Fibroblast of lung (primary cell): ENCODE data around the gene KLHL29. TPM values are rescaled to one million over a fixed set of nuclear protein-coding genes. Genes with fewer than 3 reads are reported as not detected.

Source experiments
- DNase-seq, 2 donors: peaks; one replicate each; pipeline versions ENCODE4 v3.0.0 to v3.0.0-alpha.2; 2010; ENCODE audit warnings: low read depth in 2 of 2
- H2AFZ ChIP-seq: 2 replicates; pipeline ENCODE4 v1.5.1; 2012; ENCODE audit warnings: low read length, control low read depth, inconsistent platforms
- H3K27ac ChIP-seq: 2 replicates; pipeline ENCODE4 v1.5.1; 2011; ENCODE audit warnings: low read length, control low read depth; ENCODE audit not compliant: insufficient read depth
- H3K27me3 ChIP-seq: 2 replicates; pipeline ENCODE4 v1.5.1; 2011; ENCODE audit warnings: mild to moderate bottlenecking, low read length; ENCODE audit not compliant: control insufficient read depth, insufficient read depth
- H3K36me3 ChIP-seq: 2 replicates; pipeline ENCODE4 v1.5.1; 2011; ENCODE audit warnings: low read length; ENCODE audit not compliant: control insufficient read depth, insufficient read depth
- H3K4me1 ChIP-seq: 2 replicates; pipeline ENCODE4 v1.5.1; 2011; ENCODE audit warnings: low read length; ENCODE audit not compliant: control insufficient read depth, insufficient read depth; ENCODE audit errors: extremely low read depth
- H3K4me2 ChIP-seq: 2 replicates; pipeline ENCODE4 v1.5.1; 2011; ENCODE audit warnings: low read length, control low read depth; ENCODE audit not compliant: insufficient read depth; ENCODE audit errors: extremely low read depth
- H3K4me3 ChIP-seq, 4 experiments: fragments of 200-600 bp in 1 of 4; sonication (generic) in 1 of 4; replicated peaks in 1 of 4; 2 replicates each; pipeline ENCODE4 v1.5.1; 2011 to 2016; ENCODE audit warnings: low read length in 4 of 4, low read depth in 3 of 4, mild to moderate bottlenecking in 3 of 4, control low read depth in 2 of 4, inconsistent platforms in 1 of 4, mixed read lengths in 1 of 4; ENCODE audit not compliant: insufficient read depth in 1 of 4; ENCODE audit errors: control extremely low read depth in 1 of 4
- H3K79me2 ChIP-seq: 2 replicates; pipeline ENCODE4 v1.5.1; 2012; ENCODE audit warnings: mild to moderate bottlenecking, low read length, inconsistent platforms; ENCODE audit not compliant: control insufficient read depth, insufficient read depth
- H3K9ac ChIP-seq: 2 replicates; pipeline ENCODE4 v1.5.1; 2011; ENCODE audit warnings: mild to moderate bottlenecking, low read length, control low read depth; ENCODE audit not compliant: insufficient read depth
- H3K9me3 ChIP-seq: 2 replicates; pipeline ENCODE4 v1.5.1; 2012; ENCODE audit warnings: low read depth, low read length; ENCODE audit not compliant: control insufficient read depth, insufficient read depth
- H4K20me1 ChIP-seq: 2 replicates; pipeline ENCODE4 v1.5.1; 2011; ENCODE audit warnings: low read length; ENCODE audit not compliant: control insufficient read depth, insufficient read depth; ENCODE audit errors: extremely low read depth
- CTCF ChIP-seq, 2 donors: IDR thresholded peaks in 1 of 2; conservative IDR thresholded peaks in 1 of 2; 1 replicate in 1 of 2; 2 replicates in 1 of 2; pipeline ENCODE4 v1.5.1; 2011 to 2012; ENCODE audit warnings: low read length in 2 of 2, control low read depth in 1 of 2, inconsistent platforms in 1 of 2, low read depth in 1 of 2, mild to moderate bottlenecking in 1 of 2
- EZH2 ChIP-seq: IDR thresholded peaks from 2 replicates; pipeline ENCODE4 v1.5.1; 2012; ENCODE audit warnings: low read length, control low read depth, mild to moderate bottlenecking; ENCODE audit errors: missing control alignments
- polyA plus RNA-seq, 2 donors: library from polyadenylated mRNA; depleted of rRNA in 1 of 2; stranded (reverse) in 1 of 2; unstranded in 1 of 2; fragments of >200 nt; gene quantifications; 2 replicates each; pipeline ENCODE4 v1.2.1, GENCODE V29; 2011 to 2012; ENCODE audit warnings: missing spikeins in 1 of 2
- total RNA-seq: library from RNA; depleted of rRNA; stranded (reverse); fragments of >200 nt; gene quantifications from 2 replicates; pipeline ENCODE4 v1.2.1, GENCODE V29; 2014

Gene KLHL29
- total and polyA plus RNA-seq, 2 donors (not counting 1 experiment from before 2014, with no cell fraction given), result 7.1 to 7.9 TPM

- no peaks in the 10 kb centered on the region for H3K36me3 ChIP-seq
- TF ChIP-seq CTCF (conservative IDR thresholded peaks at IDR 0.05 in 1 of 2, IDR thresholded peaks at IDR 0.05 in 1 of 2; ENCODE audit: low read depth in 1 of 2, low read length in 2 of 2) (no peak), EZH2 (no peak)
- H3K4me1 ChIP-seq, result peaks cover 6% of the 10 kb centered on the region
- H3K4me2 ChIP-seq, result no peak overlapping the region
- no peak overlapping the region for H3K27ac ChIP-seq
- no peaks in the 10 kb centered on the region for H3K27me3 ChIP-seq
- no peak overlapping the region for H3K9ac ChIP-seq
- no peaks in the 10 kb centered on the region for H4K20me1 ChIP-seq
- no peak overlapping the region for H3K4me3 ChIP-seq
- peak in 1 of 2 donors; percentile 85 for DNase-seq
- H3K79me2 ChIP-seq, result no peaks in the 10 kb centered on the region
- H3K9me3 ChIP-seq, result no peaks in the 10 kb centered on the region
- no peak overlapping the region for H2AFZ ChIP-seq
Measured at GRCh38 chr2:23595601-23596251, 210.7 kb downstream of the KLHL29 start.

DNA sequence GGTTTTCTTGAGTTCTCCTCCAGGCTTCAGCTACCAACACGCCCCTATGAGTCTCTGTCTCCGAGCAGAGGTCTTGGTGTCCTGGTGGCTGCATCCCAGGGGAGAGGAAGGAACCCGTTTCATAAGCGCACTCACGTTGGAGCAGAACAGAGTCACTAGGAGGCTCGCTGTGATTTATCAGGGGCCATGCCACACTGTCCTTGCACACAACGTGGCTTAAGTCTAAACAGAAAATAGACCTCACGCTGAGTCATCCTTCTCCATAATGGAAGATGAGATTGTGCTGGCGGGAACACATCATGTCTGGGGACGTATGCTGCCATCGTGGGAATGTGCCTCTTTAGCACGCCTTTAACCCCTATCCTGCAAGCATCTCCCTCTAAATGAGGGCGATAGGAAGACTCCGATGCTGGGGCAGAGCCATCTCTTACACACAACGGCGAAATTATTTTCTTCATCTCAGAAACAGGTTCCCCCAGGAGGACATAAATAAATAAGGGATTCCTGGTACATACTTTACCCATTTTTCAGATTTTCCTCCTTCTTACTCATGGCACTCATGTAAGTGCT lies 211.4 kb downstream of the KLHL29 start:
- H3K27ac ChIP-seq, result no peak overlapping the region

GRCh38 chr2:23597687-23598086 lies 212.7 kb downstream of the KLHL29 start:
- H3K4me1 ChIP-seq, result peaks cover 6% of the 10 kb centered on the region
- no peak overlapping the region for H3K4me3 ChIP-seq
- H3K4me2 ChIP-seq, result no peak overlapping the region
- no peak overlapping the region for H3K9ac ChIP-seq
- H4K20me1 ChIP-seq, result no peaks in the 10 kb centered on the region
- TF ChIP-seq CTCF (conservative IDR thresholded peaks at IDR 0.05 in 1 of 2, IDR thresholded peaks at IDR 0.05 in 1 of 2; ENCODE audit: low read depth in 1 of 2, low read length in 2 of 2), result no peak
- TF ChIP-seq EZH2, result no peak
- H3K79me2 ChIP-seq, result no peaks in the 10 kb centered on the region
- no peak overlapping the region for H2AFZ ChIP-seq
- no peaks in the 10 kb centered on the region for H3K9me3 ChIP-seq
- H3K27ac ChIP-seq, result no peak overlapping the region
- no peak for DNase-seq
- H3K27me3 ChIP-seq, result no peaks in the 10 kb centered on the region
- no peaks in the 10 kb centered on the region for H3K36me3 ChIP-seq

More for the DNA sequence above, 211.4 kb downstream of the KLHL29 start:
- H3K4me1 ChIP-seq, result peaks cover 6% of the 10 kb centered on the region
- no peak overlapping the region for H2AFZ ChIP-seq
- peak; percentile 12 to 74 for DNase-seq
- H3K79me2 ChIP-seq, result no peaks in the 10 kb centered on the region
- H3K27me3 ChIP-seq, result no peaks in the 10 kb centered on the region
- H4K20me1 ChIP-seq, result no peaks in the 10 kb centered on the region
- TF ChIP-seq CTCF (conservative IDR thresholded peaks at IDR 0.05 in 1 of 2, IDR thresholded peaks at IDR 0.05 in 1 of 2; ENCODE audit: low read depth in 1 of 2, low read length in 2 of 2), result no peak
- TF ChIP-seq EZH2, result no peak
- H3K36me3 ChIP-seq, result no peaks in the 10 kb centered on the region
- peak overlapping the region; percentile 19 for H3K4me2 ChIP-seq
- H3K4me3 ChIP-seq, result no peak overlapping the region
- no peaks in the 10 kb centered on the region for H3K9me3 ChIP-seq
- no peak overlapping the region for H3K9ac ChIP-seq
